Testis (tissue), 3 donors: ENCODE data around the gene MEIS3. TPM values are rescaled to one million over a fixed set of nuclear protein-coding genes. Genes with fewer than 3 reads are reported as not detected.

Experiments
- DNase-seq: peaks from one replicate; pipeline ENCODE4 v3.0.0-alpha.2; 2019
- H3K27ac ChIP-seq, 2 donors: fragments of 200-600 bp; sonication (generic); one replicate each; pipeline ENCODE4 v1.5.1; 2019
- H3K27me3 ChIP-seq: fragments of 200-600 bp; sonication (generic); one replicate; pipeline ENCODE4 v1.5.1; 2019
- H3K36me3 ChIP-seq: fragments of 200-600 bp; sonication (generic); one replicate; pipeline ENCODE4 v1.5.1; 2017; ENCODE audit warnings: low read depth; ENCODE audit errors: missing control alignments
- H3K4me1 ChIP-seq: fragments of 200-600 bp; sonication (generic); one replicate; pipeline ENCODE4 v1.5.1; 2019
- H3K4me3 ChIP-seq, 2 donors: fragments of 200-600 bp; sonication (generic); one replicate each; pipeline ENCODE4 v1.5.1; 2017 to 2019
- H3K9me3 ChIP-seq: fragments of 200-600 bp; sonication (generic); one replicate; pipeline ENCODE4 v1.5.1; 2017
- POLR2A ChIP-seq: fragments of 450-650 bp; IDR thresholded peaks from one replicate; pipeline ENCODE4 v1.6.1; 2017; ENCODE audit warnings: antibody characterized with exemption, mild to moderate bottlenecking, moderate library complexity
- WGBS, 2 donors: methylation state at CpG; one replicate each; pipeline ENCODE4 v1.1.5; 2018; 5-methylcytosine and 5-hydroxymethylcytosine counted together
- intact Hi-C: fragments of 100-400 bp; cut with DNase I; formaldehyde crosslinking; loops from one replicate; pipeline ENCODE4 v1.15.1; 2023; ENCODE audit warnings: low total_unique reads
- polyA plus RNA-seq: library from polyadenylated mRNA; stranded (reverse); fragments of 350-450 nt; fragmentation: Illumina TruSeq; extraction: RNeasy Lipid Tissue Mini Kit (QIAGEN cat#74804); gene quantifications from one replicate; pipeline ENCODE4 v1.2.3, GENCODE V29; 2014; ENCODE audit warnings: low read depth, low replicate concordance; ENCODE audit not compliant: insufficient read depth
- total RNA-seq, 2 donors: library from RNA; depleted of rRNA; stranded (reverse); fragments of >200 nt; gene quantifications; one replicate each; pipeline ENCODE4 v1.2.3, GENCODE V29; 2016
- TF ChIP-seq, protein P1 (sequence below), 3 experiments: fragments of 450-650 bp in 2 of 3; fragments of 200-600 bp in 1 of 3; sonication (generic) in 1 of 3; IDR thresholded peaks; one replicate each; pipeline ENCODE4 v1.5.1; 2016 to 2019; ENCODE audit warnings: antibody characterized with exemption in 3 of 3, mild to moderate bottlenecking in 2 of 3, moderate library complexity in 1 of 3

Gene MEIS3
- total and polyA plus RNA-seq, 3 donors from 2014 or later, result 12.5 to 21.3 (median 17.4) TPM

DNA sequence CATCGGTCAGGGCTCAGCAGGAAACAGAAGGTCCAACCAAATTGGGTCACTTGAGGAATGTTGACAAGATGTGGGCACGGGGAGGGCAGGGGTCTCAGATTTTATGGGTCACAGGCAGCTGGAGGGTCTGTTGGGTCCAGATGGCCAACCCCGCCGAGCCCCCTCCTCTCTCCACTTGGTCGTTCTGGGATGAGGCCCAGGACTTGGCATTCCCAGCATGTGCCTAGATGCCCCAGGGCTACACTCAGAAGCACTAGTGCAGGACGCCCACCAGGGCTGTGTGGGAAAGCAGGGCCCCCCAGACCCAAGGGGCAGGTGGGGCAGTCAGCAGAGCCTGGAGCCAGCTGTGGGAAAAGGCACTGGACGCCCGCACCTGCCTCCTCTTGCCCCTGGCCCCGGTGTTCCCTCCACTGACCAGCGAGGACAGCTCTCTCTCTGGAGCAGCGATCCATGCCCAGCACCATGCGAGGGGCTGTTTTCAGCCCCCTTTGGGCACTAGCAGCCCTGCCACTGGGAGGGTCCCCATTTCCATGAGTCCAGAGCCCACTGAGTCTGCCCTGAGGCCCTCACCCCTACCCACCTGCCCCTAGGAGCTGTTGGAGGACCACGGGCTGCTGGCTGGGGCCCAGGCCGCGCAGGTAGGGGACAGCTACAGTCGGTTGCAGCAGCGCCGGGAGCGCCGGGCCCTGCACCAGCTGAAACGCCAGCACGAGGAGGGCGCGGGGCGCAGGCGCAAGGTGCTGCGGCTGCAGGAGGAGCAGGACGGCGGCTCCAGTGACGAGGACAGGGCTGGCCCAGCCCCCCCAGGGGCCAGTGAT, 44.2 kb downstream of the MEIS3 start:
- no peak for DNase-seq
- 88 to 96% methylated on average over 10 to 30 of the region's 30 CpGs for WGBS, 2 donors
- intact Hi-C loops, result no loop called here
- H3K27ac ChIP-seq, result no peak overlapping the region
- no peaks in the 10 kb centered on the region for H3K9me3 ChIP-seq
- TF ChIP-seq, protein P1, sequence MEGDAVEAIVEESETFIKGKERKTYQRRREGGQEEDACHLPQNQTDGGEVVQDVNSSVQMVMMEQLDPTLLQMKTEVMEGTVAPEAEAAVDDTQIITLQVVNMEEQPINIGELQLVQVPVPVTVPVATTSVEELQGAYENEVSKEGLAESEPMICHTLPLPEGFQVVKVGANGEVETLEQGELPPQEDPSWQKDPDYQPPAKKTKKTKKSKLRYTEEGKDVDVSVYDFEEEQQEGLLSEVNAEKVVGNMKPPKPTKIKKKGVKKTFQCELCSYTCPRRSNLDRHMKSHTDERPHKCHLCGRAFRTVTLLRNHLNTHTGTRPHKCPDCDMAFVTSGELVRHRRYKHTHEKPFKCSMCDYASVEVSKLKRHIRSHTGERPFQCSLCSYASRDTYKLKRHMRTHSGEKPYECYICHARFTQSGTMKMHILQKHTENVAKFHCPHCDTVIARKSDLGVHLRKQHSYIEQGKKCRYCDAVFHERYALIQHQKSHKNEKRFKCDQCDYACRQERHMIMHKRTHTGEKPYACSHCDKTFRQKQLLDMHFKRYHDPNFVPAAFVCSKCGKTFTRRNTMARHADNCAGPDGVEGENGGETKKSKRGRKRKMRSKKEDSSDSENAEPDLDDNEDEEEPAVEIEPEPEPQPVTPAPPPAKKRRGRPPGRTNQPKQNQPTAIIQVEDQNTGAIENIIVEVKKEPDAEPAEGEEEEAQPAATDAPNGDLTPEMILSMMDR (IDR thresholded peaks at IDR 0.05), result no peak
- TF ChIP-seq POLR2A, result no peak
- H3K36me3 ChIP-seq, result no peaks in the 10 kb centered on the region
- H3K4me3 ChIP-seq, result no peak overlapping the region
- H3K4me1 ChIP-seq, result peaks cover 8% of the 10 kb centered on the region
- H3K27me3 ChIP-seq, result no peaks in the 10 kb centered on the region

DNA sequence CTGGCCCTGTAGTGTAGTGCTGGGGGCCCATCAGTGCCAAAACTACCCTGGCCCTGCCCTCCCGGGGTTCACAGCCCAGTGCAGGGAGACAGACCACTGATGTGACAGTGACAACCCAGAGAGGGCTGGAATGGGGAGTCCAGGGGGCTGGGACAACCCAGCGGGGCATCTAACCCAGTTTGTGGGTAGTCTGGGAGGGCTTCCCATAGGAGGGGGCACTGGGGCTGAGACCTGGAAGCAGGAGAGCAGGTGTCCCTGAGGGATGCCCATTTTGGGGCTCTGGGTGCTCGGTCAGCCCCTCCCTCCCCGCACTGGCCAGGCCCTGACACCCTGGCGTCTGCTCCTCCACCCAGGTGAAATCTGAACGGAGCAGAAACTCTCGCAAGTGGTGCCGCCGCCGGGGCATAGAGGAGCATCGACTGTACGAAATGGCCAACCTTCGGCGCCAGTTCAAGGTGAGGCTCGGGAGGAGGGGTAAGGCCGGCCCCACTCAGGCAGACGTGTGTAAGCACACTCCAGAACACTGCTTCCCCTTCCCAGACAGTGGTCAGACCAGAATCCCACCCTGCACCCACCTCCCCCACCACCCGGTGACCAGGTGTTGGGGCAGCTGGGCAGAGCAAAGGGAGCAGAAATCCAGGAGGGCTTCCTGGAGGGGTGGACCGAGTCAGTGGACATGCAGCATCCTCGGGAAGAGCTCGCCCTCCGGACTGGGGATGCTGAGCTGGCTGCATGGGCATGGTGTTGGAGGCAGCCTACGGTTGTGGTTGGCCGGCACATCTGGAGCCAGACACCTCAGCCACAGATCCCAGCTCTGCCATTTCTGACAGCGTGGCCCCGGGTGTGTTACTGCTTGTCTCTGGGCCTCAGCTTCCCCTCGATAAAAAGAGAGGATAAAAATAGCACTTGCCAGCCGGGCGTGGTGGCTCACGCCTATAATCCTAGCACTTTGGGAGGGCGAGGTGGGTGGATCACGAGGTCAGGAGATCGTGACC, 45.8 kb downstream of the MEIS3 start:
- H3K4me3 ChIP-seq, result no peak overlapping the region
- no peak overlapping the region for H3K27ac ChIP-seq
- intact Hi-C loops, result no loop called here
- TF ChIP-seq, protein P1 (IDR thresholded peaks at IDR 0.05), result no peak
- no peak for TF ChIP-seq POLR2A
- H3K36me3 ChIP-seq, result no peaks in the 10 kb centered on the region
- H3K4me1 ChIP-seq, result peaks cover 8% of the 10 kb centered on the region
- no peaks in the 10 kb centered on the region for H3K9me3 ChIP-seq
- no peaks in the 10 kb centered on the region for H3K27me3 ChIP-seq
- no peak for DNase-seq
- WGBS, 2 donors, result 94% methylated on average over 26 to 33 of the region's 33 CpGs

- Histone ChIP-seq H3K4me1 (peaks cover 7% of the 10 kb centered on the region), H3K27ac (no peak overlapping the region), H3K9me3 (no peaks in the 10 kb centered on the region), H3K36me3 (no peaks in the 10 kb centered on the region), H3K4me3 (no peak overlapping the region), H3K27me3 (no peaks in the 10 kb centered on the region)
- intact Hi-C loops, result no loop called here
- TF ChIP-seq, protein P1 (IDR thresholded peaks at IDR 0.05), result no peak
- WGBS, 2 donors, result 90 to 92% methylated on average over 6 to 19 of the region's 22 CpGs
- no peak for DNase-seq
These were observed 46.7 kb downstream of the MEIS3 start for GRCh38 chr19:47372603-47373002.

DNA sequence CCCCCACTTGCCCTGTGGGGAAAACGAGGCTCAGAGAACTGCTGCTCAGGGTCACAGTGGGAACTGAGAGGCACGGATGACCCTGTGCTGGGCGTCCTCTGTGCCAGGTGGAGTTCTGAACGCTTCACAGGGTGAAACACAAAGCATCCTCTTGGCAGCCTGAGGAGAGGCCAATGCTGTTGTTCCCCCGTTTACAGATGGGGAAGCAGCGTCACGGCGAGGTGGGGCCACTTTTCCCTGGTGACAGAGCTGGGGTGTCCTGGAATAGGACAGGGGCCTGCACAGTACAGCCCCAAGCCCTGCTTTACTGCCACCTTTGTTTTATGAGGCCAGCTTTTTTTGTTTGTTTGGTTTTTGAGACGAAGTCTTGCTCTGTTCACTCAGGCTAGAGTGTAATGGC, 48.1 kb downstream of the MEIS3 start:
- Histone ChIP-seq H3K36me3 (no peaks in the 10 kb centered on the region), H3K27me3 (no peaks in the 10 kb centered on the region), H3K4me1 (no peaks in the 10 kb centered on the region), H3K4me3 (no peak overlapping the region), H3K9me3 (no peaks in the 10 kb centered on the region), H3K27ac (no peak overlapping the region)
- no peak for DNase-seq
- WGBS, 2 donors, result 95 to 100% methylated on average over 1 to 9 of the region's 9 CpGs
- intact Hi-C loops, result no loop called here
- TF ChIP-seq, protein P1 (IDR thresholded peaks at IDR 0.05), result no peak
- TF ChIP-seq POLR2A, result no peak
